H1 (cell line): Measurements from ENCODE around the gene PTMS. TPM values are rescaled to one million over a fixed set of nuclear protein-coding genes. Genes with fewer than 3 reads are reported as not detected.

ENCODE experiments used
- CTCF ChIA-PET: fragments of 300-600 bp; sonication (Branson Sonifier 250); formaldehyde crosslinking; loops from one replicate; lab custom pipeline; 2021; ENCODE audit not compliant: partially characterized antibody; lab: Charles Lee
- POLR2A ChIA-PET: fragments of 300-600 bp; sonication (Branson Sonifier 250); formaldehyde crosslinking; loops from one replicate; lab custom pipeline; 2021; ENCODE audit warnings: inconsistent platforms; ENCODE audit not compliant: partially characterized antibody; lab: Charles Lee
- DNase-seq, 2 experiments: peaks; one replicate each; pipeline versions ENCODE4 v3.0.0 to v3.0.0-alpha.2; 2010 to 2022; ENCODE audit warnings: low spot score in 2 of 2, low read depth in 1 of 2, mixed read lengths in 1 of 2
- FAIRE-seq: peaks from 2 replicates; lab custom pipeline; 2011; peaks lifted over from hg19 to GRCh38; lab: Jason Lieb, UNC
- H2AFZ ChIP-seq: 2 replicates; pipeline ENCODE4 v1.8.1; 2012; ENCODE audit warnings: low read length, inconsistent platforms
- H2AK5ac ChIP-seq: 2 replicates; pipeline ENCODE4 v1.6.1; 2013; ENCODE audit warnings: low read depth, low read length
- H2BK120ac ChIP-seq: replicated peaks from 2 replicates; pipeline ENCODE3; 2013; ENCODE audit warnings: low read depth, low read length, inconsistent platforms
- H2BK12ac ChIP-seq: 2 replicates; pipeline ENCODE4 v1.6.1; 2013; ENCODE audit warnings: low read depth, low read length
- H2BK15ac ChIP-seq: 2 replicates; pipeline ENCODE4 v1.6.1; 2013; ENCODE audit warnings: low read length
- H2BK20ac ChIP-seq: 2 replicates; pipeline ENCODE4 v1.6.1; 2013; ENCODE audit warnings: low read length
- H2BK5ac ChIP-seq: 2 replicates; pipeline ENCODE4 v1.6.1; 2013; ENCODE audit warnings: low read depth, low read length
- H3K14ac ChIP-seq: 2 replicates; pipeline ENCODE4 v1.6.1; 2013; ENCODE audit warnings: inconsistent platforms; ENCODE audit not compliant: insufficient read length
- H3K18ac ChIP-seq: 2 replicates; pipeline ENCODE4 v1.6.1; 2013; ENCODE audit warnings: low read length; ENCODE audit errors: extremely low read depth
- H3K23ac ChIP-seq: 2 replicates; pipeline ENCODE4 v1.6.1; 2013; ENCODE audit warnings: inconsistent platforms; ENCODE audit not compliant: insufficient read length
- H3K23me2 ChIP-seq: 2 replicates; pipeline ENCODE4 v1.6.1; 2013; ENCODE audit warnings: low read depth, low read length
- H3K27ac ChIP-seq: 2 replicates; pipeline ENCODE4 v1.6.1; 2011; ENCODE audit warnings: low read depth, low read length, inconsistent platforms
- H3K27me3 ChIP-seq, 4 experiments: replicated peaks in 1 of 4; 1 replicate in 1 of 4; 2 replicates in 3 of 4; pipeline versions ENCODE4 v1.6.1 to v1.8.1; 2011 to 2013; ENCODE audit warnings: low read length in 3 of 4, mild to moderate bottlenecking in 3 of 4, inconsistent platforms in 2 of 4, mixed read lengths in 2 of 4, moderate library complexity in 1 of 4; ENCODE audit not compliant: control insufficient read depth in 3 of 4, insufficient read depth in 3 of 4; ENCODE audit errors: extremely low read depth in 1 of 4
- H3K36me3 ChIP-seq, 4 experiments: 2 replicates each; pipeline versions ENCODE4 v1.6.1 to v1.8.1; 2011 to 2013; ENCODE audit warnings: mild to moderate bottlenecking in 4 of 4, low read length in 3 of 4, moderate library complexity in 2 of 4, control low read depth in 1 of 4, inconsistent platforms in 1 of 4; ENCODE audit not compliant: insufficient read depth in 4 of 4, control insufficient read depth in 2 of 4
- H3K4ac ChIP-seq: replicated peaks from 2 replicates; pipeline ENCODE3; 2013; ENCODE audit warnings: low read length, low read depth, mixed read lengths, inconsistent platforms; ENCODE audit not compliant: insufficient read length
- H3K4me1 ChIP-seq, 4 experiments: replicated peaks in 1 of 4; 1 replicate in 1 of 4; 2 replicates in 3 of 4; pipeline versions ENCODE4 v1.6.1 to v1.8.1; 2011 to 2013; ENCODE audit warnings: low read length in 3 of 4, inconsistent platforms in 2 of 4, mixed read lengths in 1 of 4; ENCODE audit not compliant: insufficient read depth in 4 of 4, control insufficient read depth in 3 of 4
- H3K4me2 ChIP-seq, 2 experiments: 2 replicates each; pipeline versions ENCODE4 v1.6.1 to v1.8.1; 2011 to 2013; ENCODE audit warnings: low read depth in 2 of 2, low read length in 2 of 2, control low read depth in 1 of 2, inconsistent platforms in 1 of 2, mild to moderate bottlenecking in 1 of 2; ENCODE audit not compliant: insufficient read depth in 1 of 2
- H3K4me3 ChIP-seq, 4 experiments: fragments of 200-600, 300-600 bp in 1 of 4; sonication (generic), shearing (Covaris generic), sonication (Bioruptor Twin) in 1 of 4; 2 replicates each; pipeline versions ENCODE4 v1.5.1 to v1.8.1; 2011 to 2016; ENCODE audit warnings: low read length in 4 of 4, low read depth in 3 of 4, control low read depth in 2 of 4, inconsistent platforms in 2 of 4, mild to moderate bottlenecking in 2 of 4, mixed read lengths in 1 of 4, moderate library complexity in 1 of 4; ENCODE audit not compliant: insufficient read depth in 2 of 4; ENCODE audit errors: extremely low read depth in 1 of 4
- H3K56ac ChIP-seq: replicated peaks from 2 replicates; pipeline ENCODE3; 2013; ENCODE audit warnings: low read depth, mild to moderate bottlenecking, mixed read lengths, low read length, inconsistent platforms; ENCODE audit not compliant: insufficient read length
- H3K79me1 ChIP-seq: 2 replicates; pipeline ENCODE4 v1.6.1; 2013; ENCODE audit warnings: low read depth, low read length, control low read depth
- H3K79me2 ChIP-seq, 2 experiments: 2 replicates each; pipeline versions ENCODE4 v1.6.1 to v1.8.1; 2012 to 2013; ENCODE audit warnings: low read length in 2 of 2, mild to moderate bottlenecking in 2 of 2, inconsistent platforms in 1 of 2; ENCODE audit not compliant: insufficient read depth in 2 of 2, control insufficient read depth in 1 of 2
- H3K9ac ChIP-seq, 4 experiments: replicated peaks in 1 of 4; 1 replicate in 1 of 4; 2 replicates in 3 of 4; pipeline versions ENCODE4 v1.6.1 to v1.8.1; 2011 to 2013; ENCODE audit warnings: low read depth in 3 of 4, low read length in 3 of 4, control low read depth in 2 of 4, mild to moderate bottlenecking in 2 of 4, moderate library complexity in 2 of 4, inconsistent platforms in 1 of 4; ENCODE audit errors: extremely low read depth in 1 of 4
- H3K9me3 ChIP-seq, 2 experiments: 2 replicates each; pipeline versions ENCODE4 v1.6.1 to v1.8.1; 2012 to 2013; ENCODE audit warnings: mild to moderate bottlenecking in 2 of 2, moderate library complexity in 2 of 2, control low read depth in 1 of 2, inconsistent platforms in 1 of 2, low read depth in 1 of 2, low read length in 1 of 2, mixed read lengths in 1 of 2; ENCODE audit not compliant: insufficient read depth in 2 of 2
- H4K20me1 ChIP-seq, 2 experiments: replicated peaks in 1 of 2; 2 replicates each; pipeline versions ENCODE3 to v1.8.1; 2011 to 2013; ENCODE audit warnings: inconsistent platforms in 2 of 2, low read length in 2 of 2, mild to moderate bottlenecking in 1 of 2; ENCODE audit not compliant: insufficient read depth in 2 of 2, control insufficient read depth in 1 of 2
- H4K5ac ChIP-seq: 2 replicates; pipeline ENCODE4 v1.6.1; 2013; ENCODE audit warnings: low read length, low read depth, mixed read lengths, inconsistent platforms; ENCODE audit not compliant: insufficient read length
- H4K8ac ChIP-seq: 2 replicates; pipeline ENCODE4 v1.8.0; 2013; ENCODE audit warnings: mild to moderate bottlenecking, moderate library complexity, low read length, inconsistent platforms; ENCODE audit not compliant: insufficient read depth; ENCODE audit errors: extremely low read depth
- H4K91ac ChIP-seq: replicated peaks from 2 replicates; pipeline ENCODE3; 2013; ENCODE audit warnings: low read length, mixed read lengths, inconsistent platforms; ENCODE audit not compliant: insufficient read length
- BRCA1 ChIP-seq: IDR thresholded peaks from 2 replicates; pipeline ENCODE4 v1.6.1; 2012; ENCODE audit warnings: low read depth, low read length, improper control_type of control experiment
- CBX5 ChIP-seq: fragments of 300-800, 300-1000 bp; sonication (generic); IDR thresholded peaks from 2 replicates; pipeline ENCODE4 v1.7.1; 2016; ENCODE audit warnings: antibody characterized with exemption, low read length, low read depth
- GTF2F1 ChIP-seq: IDR thresholded peaks from 2 replicates; pipeline ENCODE4 v1.6.1; 2012; ENCODE audit warnings: low read depth, low read length, improper control_type of control experiment, borderline replicate concordance
- JUN ChIP-seq: IDR thresholded peaks from 2 replicates; pipeline ENCODE4 v1.6.1; 2011; ENCODE audit warnings: low read depth, mild to moderate bottlenecking, improper control_type of control experiment, low read length
- KDM5A ChIP-seq: fragments of 200-600 bp; IDR thresholded peaks from 2 replicates; pipeline ENCODE4 v1.7.1; 2012; ENCODE audit warnings: mild to moderate bottlenecking, low read length, inconsistent platforms, mixed read lengths
- POLR2AphosphoS5 ChIP-seq: IDR thresholded peaks from 2 replicates; pipeline ENCODE4 v1.6.1; 2011; ENCODE audit warnings: low read depth, low read length
- POU5F1 ChIP-seq: IDR thresholded peaks from 2 replicates; pipeline ENCODE4 v1.6.1; 2011; ENCODE audit warnings: low read depth, mild to moderate bottlenecking, low read length, moderate library complexity
- RFX5 ChIP-seq: IDR thresholded peaks from 2 replicates; pipeline ENCODE4 v1.6.1; 2011; ENCODE audit warnings: low read depth, low read length, improper control_type of control experiment, borderline replicate concordance
- SP1 ChIP-seq: IDR thresholded peaks from 2 replicates; pipeline ENCODE4 v1.6.1; 2011; ENCODE audit warnings: low read depth, low read length
- YY1 ChIP-seq: IDR thresholded peaks from 2 replicates; pipeline ENCODE4 v1.6.1; 2011; ENCODE audit warnings: low read depth, mild to moderate bottlenecking, low read length
- WGBS, 2 experiments: shearing (Covaris generic) in 1 of 2; methylation state at CpG; one replicate each; pipeline versions ENCODE4 v1.1.6 to v1.1.7; 2013 to 2015; ENCODE audit warnings: low lambda C conversion rate in 2 of 2, mixed read lengths in 2 of 2, inconsistent platforms in 1 of 2, low coverage in 1 of 2, missing lambda C conversion rate in 1 of 2; ENCODE audit not compliant: insufficient replicate concordance in 2 of 2, insufficient coverage in 1 of 2, insufficient read length in 1 of 2; ENCODE audit errors: extremely low coverage in 1 of 2, missing lambda C conversion rate in 1 of 2; 5-methylcytosine and 5-hydroxymethylcytosine counted together
- polyA plus RNA-seq, 7 experiments: library from polyadenylated mRNA; depleted of rRNA in 3 of 7; stranded (reverse) in 5 of 7; unstranded in 2 of 7; fragments of >200 nt in 5 of 7; fragments of 200-250 nt in 2 of 7; gene quantifications; 1 replicate in 5 of 7; 2 replicates in 1 of 7; 4 replicates in 1 of 7; pipeline versions ENCODE4 v1.2.1 to v1.2.3, GENCODE V29; 2011 to 2013; ENCODE audit warnings: missing spikeins in 2 of 7, mixed read lengths in 2 of 7
- total RNA-seq: library from RNA; stranded (reverse); fragmentation: NEBNext Ultra II Directional; extraction: Animal tissue kit (Norgen Biotek cat#: 25700); gene quantifications from 2 replicates; pipeline ENCODE4 v1.2.1, GENCODE V29; 2021

PTMS gene
- total and polyA plus RNA-seq, 2 of the 8 experiments (the other 6 are each of a cell fraction or from before 2014, with no cell fraction given) = 444 to 553 TPM

GRCh38 chr12:6757028-6757690 is 9.0 kb upstream of the PTMS start:
- Histone ChIP-seq H3K9me3 (no peaks in the 10 kb centered on the region), H2BK15ac (no peak overlapping the region), H3K79me1 (peaks cover 2% of the 10 kb centered on the region; the same call in 1 of the 2 replicates), H3K23me2 (peaks cover 7% of the 10 kb centered on the region), H3K4me3 (no peak overlapping the region), H4K8ac (no peak overlapping the region), H2AK5ac (no peak overlapping the region), H3K14ac (no peak overlapping the region), H3K4me2 (no peak overlapping the region), H3K4ac (no peak overlapping the region), H3K56ac (no peak overlapping the region), H3K18ac (no peak overlapping the region), H3K36me3 (no peaks in the 10 kb centered on the region), H2BK5ac (no peak overlapping the region), H2BK120ac (no peak overlapping the region), H4K91ac (no peak overlapping the region), H2BK20ac (no peak overlapping the region), H3K27me3 (no peaks in the 10 kb centered on the region), H3K23ac (no peak overlapping the region), H3K4me1 (peaks cover 0 to 6% (median 2%) of the 10 kb centered on the region in 4 experiments; a peak in 6 of 7 replicates), H4K5ac (no peak overlapping the region), H3K9ac (no peak overlapping the region), H2BK12ac (no peak overlapping the region), H3K79me2 (peaks cover 0 to 4% of the 10 kb centered on the region in 2 experiments; a peak in 2 of 4 replicates), H2AFZ (no peak overlapping the region), H3K27ac (no peak overlapping the region), H4K20me1 (peaks cover 0 to 2% of the 10 kb centered on the region in 2 experiments)
- ChIA-PET POLR2A (interaction anchor here (1.3 to 7.0 kb wide), 4 partner anchors 9 to 67 kb away, joined by 3 to 151 read pairs (median 42); partner anchors contain the start of genes GPR162, LAG3 and PTMS), CTCF (interaction anchor here (0.6 to 16.3 kb wide), 5 partner anchors 18 to 70 kb away, joined by 3 to 427 read pairs (median 20); partner anchors contain the start of genes GPR162, LAG3, P3H3 and PTMS)
- FAIRE-seq (no peak), DNase-seq (no peak)
- 88% methylated on average over 8 of the region's 8 CpGs; no CpG with 5 or more reads in 1 of the 2 experiments for WGBS, 2 experiments
- no peak for TF ChIP-seq SP1
- TF ChIP-seq JUN = no peak
- no peak for TF ChIP-seq KDM5A
- TF ChIP-seq POU5F1 = no peak
- no peak for TF ChIP-seq CBX5
- no peak for TF ChIP-seq POLR2AphosphoS5
- TF ChIP-seq RFX5 = no peak
- no peak for TF ChIP-seq GTF2F1
- no peak for TF ChIP-seq YY1
- no peak for TF ChIP-seq BRCA1
